NK-92 (cell line): ENCODE results near the gene GNAZ.
"Not testable (repeated sequence)": the region's sequence is repeated elsewhere in the genome, so short reads cannot be mapped to it uniquely, and the experiment has no call there.

Experiments used
- DNase-seq: peaks from one replicate; lab custom pipeline; 2025; ENCODE audit not compliant: unreplicated experiment; lab: John Stamatoyannopoulos, UW

Gene GNAZ

GRCh38 chr22:23042179-23042578 is 28.1 kb upstream of the GNAZ start:
- DNase-seq = no peak

- DNase-seq = no peak
These were observed 25.7 kb upstream of the GNAZ start for GRCh38 chr22:23044570-23044969.

- no peak for DNase-seq
These were observed 24.9 kb upstream of the GNAZ start for GRCh38 chr22:23045461-23045860.

- no peak for DNase-seq
These were observed 23.1 kb upstream of the GNAZ start for GRCh38 chr22:23047265-23047664.

- no peak for DNase-seq
These were observed 22.6 kb upstream of the GNAZ start for GRCh38 chr22:23047742-23048141.

GRCh38 chr22:23050546-23050945 is 19.8 kb upstream of the GNAZ start:
- not testable (repeated sequence) for DNase-seq

- DNase-seq = no peak
These were observed 17.1 kb upstream of the GNAZ start for GRCh38 chr22:23053051-23053707.

GRCh38 chr22:23053912-23054530 is 16.3 kb upstream of the GNAZ start:
- no peak for DNase-seq

GRCh38 chr22:23054531-23055257 is 15.6 kb upstream of the GNAZ start:
- DNase-seq = no peak

- DNase-seq = no peak
These were observed 14.7 kb upstream of the GNAZ start for GRCh38 chr22:23055449-23056179.

GRCh38 chr22:23057331-23057730 is 13.0 kb upstream of the GNAZ start:
- DNase-seq = no peak

GRCh38 chr22:23058063-23058462 is 12.3 kb upstream of the GNAZ start:
- DNase-seq = no peak

- DNase-seq = no peak
These were observed 11.6 kb upstream of the GNAZ start for GRCh38 chr22:23058481-23059283.

- DNase-seq = no peak
These were observed 10.9 kb upstream of the GNAZ start for GRCh38 chr22:23059284-23059948.

GRCh38 chr22:23060612-23061400 is 9.5 kb upstream of the GNAZ start:
- DNase-seq = no peak

GRCh38 chr22:23061471-23062280 is 8.6 kb upstream of the GNAZ start:
- DNase-seq = no peak

- no peak for DNase-seq
These were observed 7.4 kb upstream of the GNAZ start for GRCh38 chr22:23062616-23063538.
